Omental fat pad (tissue), 4 donors: ENCODE results near the gene ATXN7L1. TPM values are rescaled to one million over a fixed set of nuclear protein-coding genes. Genes with fewer than 3 reads are reported as not detected.

Experiments
- ATAC-seq: fragments of 150-250 bp; one replicate; pipeline ENCODE4 v1.9.1; 2016; ENCODE audit warnings: mild to moderate bottlenecking, moderate library complexity; ENCODE audit not compliant: low FRiP score
- DNase-seq: peaks from one replicate; pipeline ENCODE4 v3.0.0-alpha.2; 2019; ENCODE audit warnings: low spot score
- total RNA-seq, 4 donors: library from RNA; depleted of rRNA; stranded (reverse); fragments of >200 nt; gene quantifications; one replicate each; pipeline ENCODE4 v1.1.0, GENCODE V29; 2016
- TF ChIP-seq, protein P1 (sequence below), 3 donors: fragments of 450-650 bp; IDR thresholded peaks; one replicate each; pipeline ENCODE4 v1.5.1; 2016 to 2017; ENCODE audit warnings: antibody characterized with exemption in 3 of 3, mild to moderate bottlenecking in 3 of 3, moderate library complexity in 2 of 3

The ATXN7L1 gene
- total RNA-seq, 4 donors from 2014 or later, result 10.6 to 19.5 (median 12.2) TPM

GRCh38 chr7:105724688-105725087, 151.7 kb downstream of the ATXN7L1 start:
- TF ChIP-seq, protein P1, sequence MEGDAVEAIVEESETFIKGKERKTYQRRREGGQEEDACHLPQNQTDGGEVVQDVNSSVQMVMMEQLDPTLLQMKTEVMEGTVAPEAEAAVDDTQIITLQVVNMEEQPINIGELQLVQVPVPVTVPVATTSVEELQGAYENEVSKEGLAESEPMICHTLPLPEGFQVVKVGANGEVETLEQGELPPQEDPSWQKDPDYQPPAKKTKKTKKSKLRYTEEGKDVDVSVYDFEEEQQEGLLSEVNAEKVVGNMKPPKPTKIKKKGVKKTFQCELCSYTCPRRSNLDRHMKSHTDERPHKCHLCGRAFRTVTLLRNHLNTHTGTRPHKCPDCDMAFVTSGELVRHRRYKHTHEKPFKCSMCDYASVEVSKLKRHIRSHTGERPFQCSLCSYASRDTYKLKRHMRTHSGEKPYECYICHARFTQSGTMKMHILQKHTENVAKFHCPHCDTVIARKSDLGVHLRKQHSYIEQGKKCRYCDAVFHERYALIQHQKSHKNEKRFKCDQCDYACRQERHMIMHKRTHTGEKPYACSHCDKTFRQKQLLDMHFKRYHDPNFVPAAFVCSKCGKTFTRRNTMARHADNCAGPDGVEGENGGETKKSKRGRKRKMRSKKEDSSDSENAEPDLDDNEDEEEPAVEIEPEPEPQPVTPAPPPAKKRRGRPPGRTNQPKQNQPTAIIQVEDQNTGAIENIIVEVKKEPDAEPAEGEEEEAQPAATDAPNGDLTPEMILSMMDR (IDR thresholded peaks at IDR 0.05), result no peak
- no peak for DNase-seq
- no peak for ATAC-seq

DNA sequence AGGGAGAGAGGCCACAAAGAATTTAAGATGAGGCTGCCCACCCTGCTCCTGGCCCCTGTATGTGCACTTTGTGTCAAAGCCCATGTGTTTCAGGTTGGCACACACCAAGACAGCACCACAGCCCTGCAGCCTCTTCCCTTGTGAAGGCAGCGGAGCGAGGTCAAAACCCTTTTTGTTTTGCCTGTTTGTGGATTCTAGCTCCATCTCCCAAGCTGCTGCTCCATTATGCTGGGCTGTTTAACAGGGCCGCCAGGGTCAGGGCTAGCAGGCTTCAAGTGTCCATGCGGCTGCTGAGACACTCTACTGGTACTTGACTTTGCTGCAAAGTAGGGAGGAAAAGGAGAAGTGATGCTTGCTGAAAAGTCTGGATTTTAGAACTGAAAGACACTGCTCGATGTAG, 152.8 kb downstream of the ATXN7L1 start:
- no peak for DNase-seq
- TF ChIP-seq, protein P1 (IDR thresholded peaks at IDR 0.05), result no peak
- no peak for ATAC-seq

GRCh38 chr7:105721571-105722104, 154.8 kb downstream of the ATXN7L1 start:
- DNase-seq, result no peak
- TF ChIP-seq, protein P1 (IDR thresholded peaks at IDR 0.05), result no peak
- ATAC-seq, result no peak

GRCh38 chr7:105719919-105720318, 156.5 kb downstream of the ATXN7L1 start:
- TF ChIP-seq, protein P1 (IDR thresholded peaks at IDR 0.05), result no peak
- ATAC-seq (no peak), DNase-seq (no peak)

DNA sequence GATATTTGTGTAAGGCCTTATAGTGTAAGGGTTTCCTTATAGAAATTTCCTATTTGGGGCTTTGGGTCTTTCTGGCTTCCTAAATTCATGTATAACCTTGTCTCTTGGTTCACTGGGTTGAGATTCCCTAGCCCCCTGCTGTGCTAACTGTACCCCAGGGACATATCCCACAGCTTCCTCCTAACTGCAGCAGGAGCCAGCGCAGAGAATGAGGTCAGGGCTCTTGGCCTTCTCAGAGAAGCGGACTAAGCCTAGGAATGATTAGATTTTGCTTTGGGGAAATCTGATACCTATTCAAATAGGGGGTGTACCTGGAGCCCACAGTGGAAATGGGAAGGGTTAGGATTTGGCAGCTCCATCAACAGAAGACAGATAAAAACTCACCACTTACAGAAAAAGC, 157.0 kb downstream of the ATXN7L1 start:
- TF ChIP-seq, protein P1 (IDR thresholded peaks at IDR 0.05), result no peak
- DNase-seq (no peak), ATAC-seq (no peak)

- TF ChIP-seq, protein P1 (IDR thresholded peaks at IDR 0.05), result no peak
- DNase-seq (no peak), ATAC-seq (no peak)
Observed at GRCh38 chr7:105718511-105718925, 157.9 kb downstream of the ATXN7L1 start.

DNA sequence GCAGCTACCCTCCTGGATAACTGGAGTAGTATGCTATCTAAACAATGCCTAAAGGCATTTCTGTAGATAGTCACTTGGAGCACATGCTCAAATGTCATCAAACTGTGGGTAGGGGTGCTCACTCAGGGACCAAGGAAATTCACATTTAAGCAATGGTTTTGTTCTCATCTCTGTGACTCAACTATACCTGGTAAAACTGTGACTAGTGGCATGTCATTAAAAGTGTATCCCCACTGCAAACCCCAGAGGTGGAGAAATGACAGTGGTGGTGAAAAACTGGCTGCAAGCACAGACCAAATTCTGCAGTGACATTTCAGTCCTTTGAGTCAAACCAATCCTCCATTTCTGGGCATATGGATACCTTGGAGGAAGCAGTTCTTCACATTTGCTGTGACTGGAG, 160.9 kb downstream of the ATXN7L1 start:
- DNase-seq (no peak), ATAC-seq (no peak)
- TF ChIP-seq, protein P1 (IDR thresholded peaks at IDR 0.05), result no peak
